Thyroid gland (tissue), 4 donors: ENCODE results near the gene ATP8B1. TPM values are rescaled to one million over a fixed set of nuclear protein-coding genes. Genes with fewer than 3 reads are reported as not detected.

Source experiments
- DNase-seq, 2 donors: peaks; one replicate each; pipeline ENCODE4 v3.0.0-alpha.2; 2019
- H3K27ac ChIP-seq, 3 donors: fragments of 200-600 bp; sonication (generic); 1 replicate in 2 of 3; 2 replicates in 1 of 3; pipeline ENCODE4 v1.5.1; 2016 to 2019; ENCODE audit warnings: mild to moderate bottlenecking in 1 of 3, moderate library complexity in 1 of 3
- H3K27me3 ChIP-seq: fragments of 200-600 bp; sonication (generic); one replicate; pipeline ENCODE4 v1.5.1; 2019
- H3K36me3 ChIP-seq, 2 donors: fragments of 200-600 bp; sonication (generic); one replicate each; pipeline ENCODE4 v1.5.1; 2016 to 2019
- H3K4me1 ChIP-seq, 2 donors: fragments of 200-600 bp; sonication (generic); one replicate each; pipeline ENCODE4 v1.5.1; 2017 to 2019
- H3K4me3 ChIP-seq, 3 donors: fragments of 200-600 bp; sonication (generic); replicated peaks in 1 of 3; 1 replicate in 2 of 3; 2 replicates in 1 of 3; pipeline ENCODE4 v1.5.1; 2016; ENCODE audit warnings: mild to moderate bottlenecking in 1 of 3
- H3K9me3 ChIP-seq: fragments of 200-600 bp; sonication (generic); one replicate; pipeline ENCODE4 v1.5.1; 2017
- POLR2A ChIP-seq, 2 donors: fragments of 450-650 bp; IDR thresholded peaks; one replicate each; pipeline ENCODE4 v1.6.1; 2017; ENCODE audit warnings: antibody characterized with exemption in 2 of 2, mild to moderate bottlenecking in 2 of 2, moderate library complexity in 1 of 2
- WGBS, 2 donors: methylation state at CpG; one replicate each; pipeline ENCODE4 v1.1.5; 2017; 5-methylcytosine and 5-hydroxymethylcytosine counted together
- intact Hi-C: fragments of 100-400 bp; cut with DNase I; formaldehyde crosslinking; loops from one replicate; pipeline ENCODE4 v1.15.1; 2023
- total RNA-seq, 4 donors: library from RNA; depleted of rRNA; stranded (reverse); fragments of >200 nt; gene quantifications; one replicate each; pipeline ENCODE4 v1.2.3, GENCODE V29; 2016
- TF ChIP-seq, protein P1 (sequence below), 6 experiments: fragments of 200-600 bp in 3 of 6; fragments of 450-650 bp in 3 of 6; sonication (generic) in 3 of 6; IDR thresholded peaks; one replicate each; pipeline ENCODE4 v1.5.1; 2016 to 2019; ENCODE audit warnings: antibody characterized with exemption in 6 of 6, mild to moderate bottlenecking in 2 of 6, inconsistent platforms in 1 of 6, moderate library complexity in 1 of 6

ATP8B1 gene
- total RNA-seq, 4 donors from 2014 or later = 45.8 to 71.8 (median 58.2) TPM

DNA sequence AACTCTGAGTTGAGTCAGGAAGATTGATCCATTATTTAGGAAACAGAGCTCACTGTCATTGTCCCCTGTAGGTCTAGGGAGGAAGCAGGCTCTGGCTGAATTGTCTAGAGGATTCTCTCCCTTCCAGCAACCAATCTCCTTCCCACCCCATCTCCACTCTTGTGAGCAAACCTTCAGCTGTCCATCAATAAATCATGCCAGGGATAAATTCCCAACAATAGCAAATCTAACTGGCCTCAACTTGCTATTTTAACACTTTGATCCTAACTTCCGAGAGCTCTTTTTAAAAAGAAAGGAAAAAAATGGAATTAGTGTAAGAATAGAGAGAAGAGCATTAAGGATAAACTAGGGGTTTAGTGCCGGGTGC lies 53.5 kb downstream of the ATP8B1 start:
- Histone ChIP-seq H3K9me3 (no peaks in the 10 kb centered on the region), H3K4me1 (peaks cover 4 to 32% of the 10 kb centered on the region in 2 donors), H3K36me3 (no peaks in the 10 kb centered on the region), H3K27ac (no peak overlapping the region), H3K27me3 (no peaks in the 10 kb centered on the region), H3K4me3 (no peak overlapping the region)
- no peak for DNase-seq
- intact Hi-C loops = no loop called here
- no peak for TF ChIP-seq POLR2A (IDR thresholded peaks at IDR 0.05)
- WGBS, 2 donors = 97% methylated on average over 2 of the region's 2 CpGs

- WGBS, 2 donors = 96 to 100% methylated on average over 1 of the region's 1 CpG
- DNase-seq = no peak
- peaks cover 4 to 38% of the 10 kb centered on the region in 2 donors for H3K4me1 ChIP-seq
- H3K36me3 ChIP-seq = no peaks in the 10 kb centered on the region
- no peaks in the 10 kb centered on the region for H3K27me3 ChIP-seq
- no peak overlapping the region for H3K27ac ChIP-seq
- H3K9me3 ChIP-seq = no peaks in the 10 kb centered on the region
- intact Hi-C loops = no loop called here
- no peak overlapping the region for H3K4me3 ChIP-seq
- TF ChIP-seq, protein P1, sequence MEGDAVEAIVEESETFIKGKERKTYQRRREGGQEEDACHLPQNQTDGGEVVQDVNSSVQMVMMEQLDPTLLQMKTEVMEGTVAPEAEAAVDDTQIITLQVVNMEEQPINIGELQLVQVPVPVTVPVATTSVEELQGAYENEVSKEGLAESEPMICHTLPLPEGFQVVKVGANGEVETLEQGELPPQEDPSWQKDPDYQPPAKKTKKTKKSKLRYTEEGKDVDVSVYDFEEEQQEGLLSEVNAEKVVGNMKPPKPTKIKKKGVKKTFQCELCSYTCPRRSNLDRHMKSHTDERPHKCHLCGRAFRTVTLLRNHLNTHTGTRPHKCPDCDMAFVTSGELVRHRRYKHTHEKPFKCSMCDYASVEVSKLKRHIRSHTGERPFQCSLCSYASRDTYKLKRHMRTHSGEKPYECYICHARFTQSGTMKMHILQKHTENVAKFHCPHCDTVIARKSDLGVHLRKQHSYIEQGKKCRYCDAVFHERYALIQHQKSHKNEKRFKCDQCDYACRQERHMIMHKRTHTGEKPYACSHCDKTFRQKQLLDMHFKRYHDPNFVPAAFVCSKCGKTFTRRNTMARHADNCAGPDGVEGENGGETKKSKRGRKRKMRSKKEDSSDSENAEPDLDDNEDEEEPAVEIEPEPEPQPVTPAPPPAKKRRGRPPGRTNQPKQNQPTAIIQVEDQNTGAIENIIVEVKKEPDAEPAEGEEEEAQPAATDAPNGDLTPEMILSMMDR (IDR thresholded peaks at IDR 0.05) = no peak
- no peak for TF ChIP-seq POLR2A (IDR thresholded peaks at IDR 0.05)
These were observed 54.1 kb downstream of the ATP8B1 start for GRCh38 chr18:57748770-57749603.

- Histone ChIP-seq H3K4me1 (peaks cover 4 to 39% of the 10 kb centered on the region in 2 donors), H3K9me3 (no peaks in the 10 kb centered on the region), H3K27me3 (no peaks in the 10 kb centered on the region), H3K4me3 (no peak overlapping the region), H3K36me3 (no peaks in the 10 kb centered on the region), H3K27ac (no peak overlapping the region)
- DNase-seq = no peak
- 87 to 91% methylated on average over 5 of the region's 5 CpGs for WGBS, 2 donors
- TF ChIP-seq POLR2A (IDR thresholded peaks at IDR 0.05) = no peak
- TF ChIP-seq, protein P1 (IDR thresholded peaks at IDR 0.05) = no peak
- intact Hi-C loops = no loop called here
These were observed 55.1 kb downstream of the ATP8B1 start for GRCh38 chr18:57747809-57748680.

DNA sequence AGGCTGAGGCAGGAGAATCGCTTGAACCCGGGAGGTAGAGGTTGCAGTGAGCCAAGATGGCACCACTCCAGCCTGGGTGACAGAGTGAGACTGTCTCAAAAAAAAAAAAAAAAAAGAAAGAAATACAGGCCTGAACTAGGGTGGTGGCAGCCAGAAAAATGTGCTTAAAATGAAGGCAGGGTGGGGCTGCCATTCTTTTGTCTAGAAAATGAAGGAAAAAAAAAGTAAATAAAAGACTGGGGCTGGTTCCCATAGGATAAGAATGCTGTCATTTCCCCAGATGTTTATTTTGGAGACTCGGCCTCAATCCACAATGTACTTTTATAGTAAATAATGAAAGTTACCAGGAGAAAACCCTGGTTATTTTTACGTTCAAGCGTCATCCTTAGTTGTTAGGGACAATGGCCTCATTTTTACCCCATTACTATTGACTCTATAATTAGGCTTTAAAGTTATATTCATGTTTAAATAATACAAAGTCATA lies 58.9 kb downstream of the ATP8B1 start:
- Histone ChIP-seq H3K36me3 (no peaks in the 10 kb centered on the region), H3K27ac (peak overlapping the region in 1 of 3 donors; percentile 30), H3K4me1 (peaks cover 4 to 26% of the 10 kb centered on the region in 2 donors), H3K9me3 (no peaks in the 10 kb centered on the region), H3K27me3 (no peaks in the 10 kb centered on the region), H3K4me3 (no peak overlapping the region)
- intact Hi-C loops = no loop called here
- WGBS, 2 donors = 66 to 77% methylated on average over 5 of the region's 5 CpGs
- no peak for DNase-seq
- TF ChIP-seq, protein P1 (IDR thresholded peaks at IDR 0.05) = no peak
- TF ChIP-seq POLR2A (IDR thresholded peaks at IDR 0.05) = no peak

- no peak overlapping the region for H3K27ac ChIP-seq
- H3K4me3 ChIP-seq = no peak overlapping the region
- no peaks in the 10 kb centered on the region for H3K36me3 ChIP-seq
- no peaks in the 10 kb centered on the region for H3K27me3 ChIP-seq
- no peak for TF ChIP-seq POLR2A (IDR thresholded peaks at IDR 0.05)
- TF ChIP-seq, protein P1 (IDR thresholded peaks at IDR 0.05) = no peak
- no peak for DNase-seq
- intact Hi-C loops = no loop called here
- H3K9me3 ChIP-seq = no peaks in the 10 kb centered on the region
- peaks cover 2 to 32% of the 10 kb centered on the region in 2 donors for H3K4me1 ChIP-seq
- 90 to 95% methylated on average over 3 of the region's 3 CpGs for WGBS, 2 donors
These were observed 60.1 kb downstream of the ATP8B1 start for GRCh38 chr18:57743008-57743407.
